GM12864 (cell line): ENCODE data around the gene PON2.
"Not testable (repeated sequence)": the region's sequence is repeated elsewhere in the genome, so short reads cannot be mapped to it uniquely, and the experiment has no call there.

Experiments
- DNase-seq: peaks from one replicate; pipeline ENCODE4 v3.0.0-alpha.2; 2011; ENCODE audit warnings: low read depth
- H3K4me3 ChIP-seq: 2 replicates; pipeline ENCODE4 v1.5.1; 2011; ENCODE audit warnings: mild to moderate bottlenecking, low read depth, low read length, control low read depth
- CTCF ChIP-seq: IDR thresholded peaks from 2 replicates; pipeline ENCODE4 v1.5.1; 2011; ENCODE audit warnings: low read depth, mild to moderate bottlenecking, moderate library complexity, low read length, control low read depth, inconsistent platforms; ENCODE audit errors: missing control alignments

The PON2 gene

GRCh38 chr7:95395755-95396135 is 39.1 kb downstream of the PON2 start:
- DNase-seq = no peak
- TF ChIP-seq CTCF = no peak
- H3K4me3 ChIP-seq = peak overlapping the region; percentile 47

GRCh38 chr7:95394370-95394769 is 40.5 kb downstream of the PON2 start:
- H3K4me3 ChIP-seq = no peak overlapping the region
- DNase-seq = no peak
- TF ChIP-seq CTCF = no peak

- DNase-seq = no peak
- TF ChIP-seq CTCF = no peak
Observed at GRCh38 chr7:95391761-95392160, 43.1 kb downstream of the PON2 start.

GRCh38 chr7:95389516-95389915 is 45.3 kb downstream of the PON2 start:
- no peak for TF ChIP-seq CTCF
- no peak for DNase-seq
- H3K4me3 ChIP-seq = no peak overlapping the region

More at GRCh38 chr7:95391761-95392160, 43.1 kb downstream of the PON2 start:
- no peak overlapping the region for H3K4me3 ChIP-seq

- DNase-seq, H3K4me3 ChIP-seq: not testable (repeated sequence)
Observed at GRCh38 chr7:95379457-95379856, 55.4 kb downstream of the PON2 start.

GRCh38 chr7:95376632-95377400 is 58.0 kb downstream of the PON2 start:
- no peak overlapping the region for H3K4me3 ChIP-seq
- no peak for DNase-seq
- no peak for TF ChIP-seq CTCF

GRCh38 chr7:95375591-95376257 is 59.1 kb downstream of the PON2 start:
- DNase-seq = no peak
- H3K4me3 ChIP-seq = no peak overlapping the region
- TF ChIP-seq CTCF = no peak
